GM23338 (cell line): ENCODE data around the gene TTC28.

Source experiments
- EZH2 ChIP-seq: fragments of 200-600 bp; sonication (generic); IDR thresholded peaks from one replicate; pipeline ENCODE4 v1.8.0; 2017; ENCODE audit warnings: antibody characterized with exemption, mild to moderate bottlenecking, low read depth; ENCODE audit not compliant: unreplicated experiment
- REST ChIP-seq: IDR thresholded peaks from one replicate; pipeline ENCODE4 v1.6.1; 2018; ENCODE audit warnings: antibody characterized with exemption; ENCODE audit not compliant: unreplicated experiment
- TF ChIP-seq, protein P1 (sequence below), 2 experiments: fragments of 200-600 bp in 1 of 2; sonication (generic) in 1 of 2; conservative IDR thresholded peaks; 2 replicates each; pipeline versions ENCODE4 v1.5.1 to v1.6.1; 2016 to 2017; ENCODE audit warnings: antibody characterized with exemption in 2 of 2, low read depth in 2 of 2, mild to moderate bottlenecking in 2 of 2, moderate library complexity in 1 of 2

- TF ChIP-seq, protein P1, sequence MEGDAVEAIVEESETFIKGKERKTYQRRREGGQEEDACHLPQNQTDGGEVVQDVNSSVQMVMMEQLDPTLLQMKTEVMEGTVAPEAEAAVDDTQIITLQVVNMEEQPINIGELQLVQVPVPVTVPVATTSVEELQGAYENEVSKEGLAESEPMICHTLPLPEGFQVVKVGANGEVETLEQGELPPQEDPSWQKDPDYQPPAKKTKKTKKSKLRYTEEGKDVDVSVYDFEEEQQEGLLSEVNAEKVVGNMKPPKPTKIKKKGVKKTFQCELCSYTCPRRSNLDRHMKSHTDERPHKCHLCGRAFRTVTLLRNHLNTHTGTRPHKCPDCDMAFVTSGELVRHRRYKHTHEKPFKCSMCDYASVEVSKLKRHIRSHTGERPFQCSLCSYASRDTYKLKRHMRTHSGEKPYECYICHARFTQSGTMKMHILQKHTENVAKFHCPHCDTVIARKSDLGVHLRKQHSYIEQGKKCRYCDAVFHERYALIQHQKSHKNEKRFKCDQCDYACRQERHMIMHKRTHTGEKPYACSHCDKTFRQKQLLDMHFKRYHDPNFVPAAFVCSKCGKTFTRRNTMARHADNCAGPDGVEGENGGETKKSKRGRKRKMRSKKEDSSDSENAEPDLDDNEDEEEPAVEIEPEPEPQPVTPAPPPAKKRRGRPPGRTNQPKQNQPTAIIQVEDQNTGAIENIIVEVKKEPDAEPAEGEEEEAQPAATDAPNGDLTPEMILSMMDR (conservative IDR thresholded peaks at IDR 0.05; ENCODE audit: low read depth in 2 of 2) = no peak
- TF ChIP-seq EZH2 = no peak
- TF ChIP-seq REST = no peak
Observed at GRCh38 chr22:28030473-28030872, 649.2 kb downstream of the TTC28 start.
